Measurements from ENCODE around the gene ELOVL7. TPM values are rescaled to one million over a fixed set of nuclear protein-coding genes. Genes with fewer than 3 reads are reported as not detected.
"Not testable (repeated sequence)": the region's sequence is repeated elsewhere in the genome, so short reads cannot be mapped to it uniquely, and the experiment has no call there.

The ELOVL7 gene
- total RNA-seq, 1 donor from 2014 or later: 41.8 TPM

DNA sequence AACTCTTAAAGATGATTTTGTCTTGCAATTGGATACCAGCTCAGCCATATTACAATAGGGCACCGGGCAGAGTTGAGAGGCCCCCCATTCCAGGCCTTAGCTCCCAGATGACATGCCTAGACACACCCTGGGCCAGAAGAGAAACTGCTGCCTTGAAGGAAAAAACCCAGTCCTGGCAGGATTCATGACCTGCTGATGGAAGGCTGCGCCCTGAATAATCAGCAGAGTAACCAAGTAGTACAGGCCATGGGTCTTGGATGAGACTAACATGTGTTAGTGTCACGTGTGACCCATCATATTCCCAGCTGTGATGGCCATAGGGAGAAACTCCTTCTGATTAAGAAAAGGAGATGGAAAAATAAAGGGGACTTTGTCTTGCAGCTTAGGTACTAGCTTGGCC is 105.1 kb downstream of the ELOVL7 start:
- DNase-seq (ENCODE audit: low spot score in 2 of 2): no peak
- TF ChIP-seq, protein P1, sequence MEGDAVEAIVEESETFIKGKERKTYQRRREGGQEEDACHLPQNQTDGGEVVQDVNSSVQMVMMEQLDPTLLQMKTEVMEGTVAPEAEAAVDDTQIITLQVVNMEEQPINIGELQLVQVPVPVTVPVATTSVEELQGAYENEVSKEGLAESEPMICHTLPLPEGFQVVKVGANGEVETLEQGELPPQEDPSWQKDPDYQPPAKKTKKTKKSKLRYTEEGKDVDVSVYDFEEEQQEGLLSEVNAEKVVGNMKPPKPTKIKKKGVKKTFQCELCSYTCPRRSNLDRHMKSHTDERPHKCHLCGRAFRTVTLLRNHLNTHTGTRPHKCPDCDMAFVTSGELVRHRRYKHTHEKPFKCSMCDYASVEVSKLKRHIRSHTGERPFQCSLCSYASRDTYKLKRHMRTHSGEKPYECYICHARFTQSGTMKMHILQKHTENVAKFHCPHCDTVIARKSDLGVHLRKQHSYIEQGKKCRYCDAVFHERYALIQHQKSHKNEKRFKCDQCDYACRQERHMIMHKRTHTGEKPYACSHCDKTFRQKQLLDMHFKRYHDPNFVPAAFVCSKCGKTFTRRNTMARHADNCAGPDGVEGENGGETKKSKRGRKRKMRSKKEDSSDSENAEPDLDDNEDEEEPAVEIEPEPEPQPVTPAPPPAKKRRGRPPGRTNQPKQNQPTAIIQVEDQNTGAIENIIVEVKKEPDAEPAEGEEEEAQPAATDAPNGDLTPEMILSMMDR (IDR thresholded peaks at IDR 0.05): no peak
- Histone ChIP-seq H3K4me3 (no peak overlapping the region), H3K9me3 (peaks cover 0 to 21% of the 10 kb centered on the region in 2 donors), H3K27me3 (no peaks in the 10 kb centered on the region), H3K36me3 (no peaks in the 10 kb centered on the region), H3K27ac (no peak overlapping the region), H3K4me1 (no peaks in the 10 kb centered on the region)
- intact Hi-C loops (cut with DNase I): no loop called here

- Histone ChIP-seq H3K27me3 (no peaks in the 10 kb centered on the region), H3K4me3 (no peak overlapping the region), H3K36me3 (no peaks in the 10 kb centered on the region), H3K27ac (no peak overlapping the region), H3K4me1 (no peaks in the 10 kb centered on the region), H3K9me3 (peaks cover 0 to 21% of the 10 kb centered on the region in 2 donors)
- DNase-seq (ENCODE audit: low spot score in 2 of 2): no peak
- intact Hi-C loops (cut with DNase I): no loop called here
- TF ChIP-seq, protein P1 (IDR thresholded peaks at IDR 0.05): no peak
Measured at GRCh38 chr5:60738461-60738860, 105.6 kb downstream of the ELOVL7 start.

DNA sequence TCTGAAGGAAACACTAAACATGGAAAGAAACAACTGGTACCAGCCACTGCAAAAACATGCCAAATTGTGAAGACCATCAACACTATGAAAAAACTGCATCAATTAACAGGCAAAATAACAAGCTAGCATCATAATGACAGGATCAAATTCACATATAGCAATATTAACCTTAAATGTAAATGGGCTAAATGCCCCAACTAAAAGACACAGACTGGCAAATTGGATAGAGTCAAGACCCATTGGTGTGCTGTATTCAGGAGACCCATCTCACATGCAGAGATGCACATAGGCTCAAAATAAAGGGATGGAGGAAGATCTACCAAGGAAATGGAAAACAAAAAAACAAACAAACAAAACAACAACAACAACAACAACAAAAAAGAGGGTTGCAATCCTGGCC is 113.2 kb downstream of the ELOVL7 start:
- intact Hi-C loops (cut with DNase I); DNase-seq (ENCODE audit: low spot score in 2 of 2); H3K9me3 ChIP-seq; H3K36me3 ChIP-seq; H3K27me3 ChIP-seq; H3K4me1 ChIP-seq; H3K27ac ChIP-seq; H3K4me3 ChIP-seq: not testable (repeated sequence)

- TF ChIP-seq, protein P1 (IDR thresholded peaks at IDR 0.05): no peak
- H3K27me3 ChIP-seq: no peaks in the 10 kb centered on the region
- no peaks in the 10 kb centered on the region for H3K4me1 ChIP-seq
- H3K27ac ChIP-seq: no peak overlapping the region
- no peaks in the 10 kb centered on the region for H3K9me3 ChIP-seq
- H3K36me3 ChIP-seq: no peaks in the 10 kb centered on the region
- intact Hi-C loops (cut with DNase I): no loop called here
- no peak for DNase-seq (ENCODE audit: low spot score in 2 of 2)
- no peak overlapping the region for H3K4me3 ChIP-seq
Measured at GRCh38 chr5:60727033-60727679, 116.9 kb downstream of the ELOVL7 start.

DNA sequence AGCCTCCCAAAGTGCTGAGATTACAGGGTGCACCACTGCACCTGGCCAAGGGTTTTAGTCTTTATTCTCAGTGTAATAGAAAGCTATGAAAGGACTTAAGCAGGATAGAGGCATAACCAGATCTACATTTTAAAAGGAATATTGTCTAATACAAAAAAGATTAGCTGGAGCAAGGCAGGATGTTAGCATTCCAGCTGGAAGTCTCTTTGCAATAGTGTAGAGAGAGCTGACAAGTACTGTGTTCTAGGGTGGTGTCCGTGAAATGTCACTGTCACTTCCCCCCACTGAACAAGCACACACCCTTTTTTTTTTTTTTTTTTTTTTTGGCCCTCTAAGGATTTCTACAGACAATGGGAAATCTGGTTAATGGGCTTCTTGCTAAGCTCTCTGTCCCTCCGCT is 119.9 kb downstream of the ELOVL7 start:
- TF ChIP-seq, protein P1 (IDR thresholded peaks at IDR 0.05): no peak
- Histone ChIP-seq H3K4me1 (no peaks in the 10 kb centered on the region), H3K36me3 (no peaks in the 10 kb centered on the region), H3K9me3 (no peaks in the 10 kb centered on the region), H3K4me3 (no peak overlapping the region), H3K27ac (no peak overlapping the region), H3K27me3 (no peaks in the 10 kb centered on the region)
- intact Hi-C loops (cut with DNase I): no loop called here
- DNase-seq (ENCODE audit: low spot score in 2 of 2): no peak

DNA sequence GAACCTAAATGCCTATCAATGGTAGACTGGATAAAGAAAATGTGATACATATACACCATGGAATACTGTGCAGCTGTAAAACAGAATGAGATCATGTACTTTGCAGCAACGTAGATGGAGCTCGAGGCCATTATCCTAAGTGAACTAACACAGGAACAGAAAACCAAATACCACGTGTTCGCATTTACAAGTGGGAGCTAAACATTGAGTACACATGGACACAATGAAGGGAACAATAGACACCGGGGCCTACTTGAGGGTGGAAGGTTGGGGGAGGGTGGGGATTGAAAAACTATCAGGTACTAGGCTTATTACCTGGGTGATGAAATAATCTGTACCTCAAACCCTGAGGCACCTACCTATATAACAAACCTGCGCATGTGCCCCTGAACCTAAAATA is 121.7 kb downstream of the ELOVL7 start:
- no peak for DNase-seq (ENCODE audit: low spot score in 2 of 2)
- Histone ChIP-seq H3K9me3 (no peaks in the 10 kb centered on the region), H3K27ac (no peak overlapping the region), H3K36me3 (no peaks in the 10 kb centered on the region), H3K27me3 (no peaks in the 10 kb centered on the region), H3K4me3 (no peak overlapping the region), H3K4me1 (no peaks in the 10 kb centered on the region)
- TF ChIP-seq, protein P1 (IDR thresholded peaks at IDR 0.05): no peak
- intact Hi-C loops (cut with DNase I): no loop called here

All from ascending aorta (tissue), 2 donors.